IMR-90 (cell line): ENCODE measurements around the gene CAPN7. TPM values are rescaled to one million over a fixed set of nuclear protein-coding genes. Genes with fewer than 3 reads are reported as not detected.

Experiments
- ATAC-seq: fragments of 200-7000 bp; cut with Tn5 transposase; 2 replicates; pipeline ENCODE4 v1.9.1; 2020; ENCODE audit warnings: low read depth, mild to moderate bottlenecking, moderate library complexity
- BruUV-seq: library from RNA; stranded (reverse); fragments of 400-500 nt; replicated peaks from 2 replicates; lab custom pipeline; 2021; lab: Mats Ljungman, UMichigan
- CTCF ChIA-PET: fragments of 300-600 bp; formaldehyde crosslinking; extraction: SDS; loops from one replicate; lab custom pipeline; 2021; ENCODE audit warnings: antibody characterized with exemption; lab: Yijun Ruan, JAX
- POLR2A ChIA-PET: fragments of 300-600 bp; sonication (Branson Sonifier 250); formaldehyde crosslinking; loops from one replicate; lab custom pipeline; 2022; ENCODE audit warnings: antibody characterized with exemption; ENCODE audit not compliant: unreplicated experiment; lab: Charles Lee
- DNase-seq: peaks from one replicate; pipeline ENCODE4 v3.0.0; 2013
- H2AFZ ChIP-seq: replicated peaks from 2 replicates; pipeline ENCODE3; 2013; ENCODE audit warnings: low read length, mild to moderate bottlenecking; ENCODE audit not compliant: poor library complexity
- H2AK5ac ChIP-seq: 2 replicates; pipeline ENCODE4 v1.6.1; 2013; ENCODE audit warnings: low read depth, low read length, inconsistent platforms
- H2AK9ac ChIP-seq: replicated peaks from 2 replicates; pipeline ENCODE3; 2013; ENCODE audit warnings: mild to moderate bottlenecking, low read depth, low read length, moderate library complexity; ENCODE audit not compliant: poor library complexity
- H2BK120ac ChIP-seq: 2 replicates; pipeline ENCODE4 v1.6.1; 2013; ENCODE audit warnings: low read depth, low read length, inconsistent platforms
- H2BK15ac ChIP-seq: 3 replicates; pipeline ENCODE4 v1.6.1; 2013; ENCODE audit warnings: low read depth, low read length, inconsistent platforms
- H2BK20ac ChIP-seq: 2 replicates; pipeline ENCODE4 v1.6.1; 2013; ENCODE audit warnings: low read depth, mild to moderate bottlenecking, inconsistent platforms, low read length, moderate library complexity
- H2BK5ac ChIP-seq: 2 replicates; pipeline ENCODE4 v1.6.1; 2013; ENCODE audit warnings: mild to moderate bottlenecking, low read depth, low read length, inconsistent platforms; ENCODE audit not compliant: poor library complexity, severe bottlenecking
- H3K14ac ChIP-seq: replicated peaks from 2 replicates; pipeline ENCODE4 v1.6.1; 2013; ENCODE audit warnings: low read depth, low read length, inconsistent platforms
- H3K18ac ChIP-seq: 2 replicates; pipeline ENCODE4 v1.6.1; 2013; ENCODE audit warnings: low read depth, low read length, control low read depth
- H3K23ac ChIP-seq: 2 replicates; pipeline ENCODE4 v1.6.1; 2013; ENCODE audit warnings: low read depth, low read length, inconsistent platforms
- H3K27ac ChIP-seq: 2 replicates; pipeline ENCODE4 v1.5.1; 2013; ENCODE audit warnings: mild to moderate bottlenecking, control low read depth, low read length; ENCODE audit not compliant: insufficient read depth
- H3K27me3 ChIP-seq: 2 replicates; pipeline ENCODE4 v1.6.1; 2013; ENCODE audit warnings: low read length; ENCODE audit not compliant: control insufficient read depth, insufficient read depth
- H3K36me3 ChIP-seq: 2 replicates; pipeline ENCODE4 v1.6.1; 2013; ENCODE audit warnings: low read length, mixed read lengths; ENCODE audit not compliant: control insufficient read depth, insufficient read depth
- H3K4ac ChIP-seq: 2 replicates; pipeline ENCODE4 v1.6.1; 2013; ENCODE audit warnings: low read depth, low read length, inconsistent platforms
- H3K4me1 ChIP-seq: 2 replicates; pipeline ENCODE4 v1.6.1; 2013; ENCODE audit warnings: low read length, mixed read lengths; ENCODE audit not compliant: control insufficient read depth, insufficient read depth
- H3K4me2 ChIP-seq: 2 replicates; pipeline ENCODE4 v1.6.1; 2013; ENCODE audit warnings: low read depth, mild to moderate bottlenecking, control low read depth, low read length, moderate library complexity
- H3K4me3 ChIP-seq: 2 replicates; pipeline ENCODE4 v1.5.1; 2013; ENCODE audit warnings: low read depth, mild to moderate bottlenecking, control low read depth, low read length, moderate library complexity; ENCODE audit not compliant: insufficient read depth
- H3K56ac ChIP-seq: 2 replicates; pipeline ENCODE4 v1.6.1; 2013; ENCODE audit warnings: low read length, inconsistent platforms; ENCODE audit not compliant: insufficient read depth; ENCODE audit errors: extremely low read depth
- H3K79me1 ChIP-seq, 2 experiments: 2 replicates each; pipeline ENCODE4 v1.6.1; 2013; ENCODE audit warnings: low read length in 2 of 2, inconsistent platforms in 1 of 2, low read depth in 1 of 2
- H3K9ac ChIP-seq: 2 replicates; pipeline ENCODE4 v1.6.1; 2013; ENCODE audit warnings: low read depth, low read length, control low read depth
- H3K9me1 ChIP-seq: 2 replicates; pipeline ENCODE4 v1.6.1; 2013; ENCODE audit warnings: low read length, inconsistent platforms; ENCODE audit not compliant: insufficient read depth
- H3K9me3 ChIP-seq: 2 replicates; pipeline ENCODE4 v1.6.1; 2013; ENCODE audit warnings: low read length; ENCODE audit not compliant: control insufficient read depth, insufficient read depth
- H4K20me1 ChIP-seq: 2 replicates; pipeline ENCODE4 v1.6.1; 2013; ENCODE audit warnings: low read length, inconsistent platforms; ENCODE audit not compliant: insufficient read depth
- H4K5ac ChIP-seq: 2 replicates; pipeline ENCODE4 v1.6.1; 2013; ENCODE audit warnings: mild to moderate bottlenecking, low read depth, low read length, control low read depth
- H4K8ac ChIP-seq, 2 experiments: 2 replicates each; pipeline ENCODE4 v1.6.1; 2013; ENCODE audit warnings: low read depth in 2 of 2, low read length in 2 of 2, control low read depth in 1 of 2, inconsistent platforms in 1 of 2
- H4K91ac ChIP-seq: 2 replicates; pipeline ENCODE4 v1.6.1; 2013; ENCODE audit warnings: low read depth, low read length, inconsistent platforms; ENCODE audit not compliant: insufficient read depth
- FOS ChIP-seq: fragments of 150-350 bp; IDR thresholded peaks from 2 replicates; pipeline ENCODE4 v1.6.1; 2016; ENCODE audit warnings: low read depth, low read length
- MAFK ChIP-seq: IDR thresholded peaks from 2 replicates; pipeline ENCODE4 v1.6.1; 2012; ENCODE audit warnings: low read depth, low read length, improper control_type of control experiment
- MAZ ChIP-seq: IDR thresholded peaks from 2 replicates; pipeline ENCODE4 v1.6.1; 2012; ENCODE audit warnings: low read depth, mild to moderate bottlenecking, low read length, improper control_type of control experiment, moderate library complexity, borderline replicate concordance
- NFE2L2 ChIP-seq: fragments of 150-350 bp; IDR thresholded peaks from 2 replicates; pipeline ENCODE4 v1.6.1; 2016; ENCODE audit warnings: low read depth, mild to moderate bottlenecking, low read length
- RFX5 ChIP-seq: IDR thresholded peaks from 2 replicates; pipeline ENCODE4 v1.8.0; 2012; ENCODE audit warnings: low read depth, mild to moderate bottlenecking, low read length, moderate library complexity
- WGBS, 2 experiments: methylation state at CpG; one replicate each; pipeline versions ENCODE4 v1.1.5 to v1.1.7; 2013; ENCODE audit warnings: missing lambda C conversion rate in 2 of 2; ENCODE audit not compliant: insufficient read length in 1 of 2; ENCODE audit errors: extremely low coverage in 2 of 2; 5-methylcytosine and 5-hydroxymethylcytosine counted together
- dilution Hi-C: fragments of 300-500 bp; cut with HindIII; formaldehyde crosslinking; loops from one replicate; pipeline ENCODE4 v1.14.3; 2018; ENCODE audit warnings: low sequenced_read_pairs; ENCODE audit not compliant: unreplicated experiment
- in situ Hi-C: fragments of 300-500 bp; cut with MboI; formaldehyde crosslinking; loops from 3 replicates; pipeline ENCODE4 v1.14.3; 2019; ENCODE audit warnings: low sequenced_read_pairs, inconsistent platforms, mixed read lengths
- intact Hi-C: fragments of 100-400 bp; cut with micrococcal nuclease; formaldehyde crosslinking; loops from 2 replicates; pipeline ENCODE4 v1.10.0; 2022
- polyA plus RNA-seq, 3 experiments: library from polyadenylated mRNA; depleted of rRNA; stranded (reverse); fragments of >200 nt; gene quantifications; 2 replicates each; pipeline ENCODE4 v1.2.3, GENCODE V29; 2012; ENCODE audit warnings: low replicate concordance in 1 of 3
- total RNA-seq: library from RNA; depleted of rRNA; stranded (reverse); fragments of >200 nt; gene quantifications from 2 replicates; pipeline ENCODE4 v1.2.3, GENCODE V29; 2012
- TF ChIP-seq, protein P1 (sequence below): fragments of 150-350 bp; IDR thresholded peaks from 2 replicates; pipeline ENCODE4 v1.6.1; 2016; ENCODE audit warnings: low read depth, mild to moderate bottlenecking, low read length, moderate library complexity, borderline replicate concordance

CAPN7 gene
- total and polyA plus RNA-seq, 2 of the 4 experiments (the other 2 are of a cell fraction) = 14.5 to 21.3 TPM

DNA sequence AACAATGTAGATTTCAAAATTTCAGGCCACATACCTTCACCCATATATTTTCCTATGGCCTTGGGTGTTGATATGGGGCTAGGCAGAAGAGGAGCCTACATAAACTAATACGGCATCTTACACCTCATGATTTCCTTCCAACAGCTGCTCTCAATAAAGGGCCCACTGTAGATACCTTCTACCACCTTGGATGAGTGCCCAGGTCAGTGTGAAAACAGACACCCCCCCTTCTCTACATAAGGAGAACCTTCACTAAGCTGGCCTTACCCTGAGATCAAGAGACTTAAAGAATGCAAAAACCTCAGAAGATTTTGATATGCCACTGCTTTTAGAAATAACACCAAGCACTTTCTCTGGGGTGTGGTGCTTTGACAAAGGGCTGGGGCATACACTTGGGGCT is 83.6 kb downstream of the CAPN7 start:
- no peak overlapping the region for H2AK9ac ChIP-seq
- no peak overlapping the region for H4K5ac ChIP-seq
- ChIA-PET POLR2A (no interaction called here), CTCF (no interaction called here)
- H2BK20ac ChIP-seq = no peak overlapping the region
- H3K18ac ChIP-seq = no peak overlapping the region
- H3K27me3 ChIP-seq = no peaks in the 10 kb centered on the region
- no peaks in the 10 kb centered on the region for H3K36me3 ChIP-seq
- no peak overlapping the region for H2BK15ac ChIP-seq
- H3K4ac ChIP-seq = no peak overlapping the region
- BruUV-seq = no TSS peak
- no peak overlapping the region for H2BK5ac ChIP-seq
- in situ Hi-C loops = no loop called here
- no peak overlapping the region for H2AK5ac ChIP-seq
- no peaks in the 10 kb centered on the region for H3K9me3 ChIP-seq
- no peak overlapping the region for H2AFZ ChIP-seq
- H3K56ac ChIP-seq = no peak overlapping the region
- no peak overlapping the region for H3K14ac ChIP-seq
- no peak overlapping the region for H4K91ac ChIP-seq
- H3K4me1 ChIP-seq = peaks cover 9% of the 10 kb centered on the region
- no peak overlapping the region for H3K23ac ChIP-seq
- no peak overlapping the region for H2BK120ac ChIP-seq
- DNase-seq (no peak), ATAC-seq (no peak)
- no peak overlapping the region for H3K4me2 ChIP-seq
- no peak overlapping the region for H4K8ac ChIP-seq
- H3K27ac ChIP-seq = no peak overlapping the region
- peaks cover 0 to 3% of the 10 kb centered on the region in 2 experiments; a peak in 1 of 4 replicates for H3K79me1 ChIP-seq
- no peaks in the 10 kb centered on the region for H3K9me1 ChIP-seq
- intact Hi-C loops = no loop called here
- H3K9ac ChIP-seq = no peak overlapping the region
- WGBS, 2 experiments = no CpG with 5 or more reads among the region's 1 CpG
- TF ChIP-seq NFE2L2 (no peak), RFX5 (no peak), FOS (no peak), MAZ (no peak), MAFK (no peak)
- TF ChIP-seq, protein P1, sequence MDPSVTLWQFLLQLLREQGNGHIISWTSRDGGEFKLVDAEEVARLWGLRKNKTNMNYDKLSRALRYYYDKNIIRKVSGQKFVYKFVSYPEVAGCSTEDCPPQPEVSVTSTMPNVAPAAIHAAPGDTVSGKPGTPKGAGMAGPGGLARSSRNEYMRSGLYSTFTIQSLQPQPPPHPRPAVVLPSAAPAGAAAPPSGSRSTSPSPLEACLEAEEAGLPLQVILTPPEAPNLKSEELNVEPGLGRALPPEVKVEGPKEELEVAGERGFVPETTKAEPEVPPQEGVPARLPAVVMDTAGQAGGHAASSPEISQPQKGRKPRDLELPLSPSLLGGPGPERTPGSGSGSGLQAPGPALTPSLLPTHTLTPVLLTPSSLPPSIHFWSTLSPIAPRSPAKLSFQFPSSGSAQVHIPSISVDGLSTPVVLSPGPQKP = no peak
- dilution Hi-C loops = no loop called here
- H4K20me1 ChIP-seq = no peaks in the 10 kb centered on the region
- no peak overlapping the region for H3K4me3 ChIP-seq
